GM20000 (cell line): ENCODE measurements around the gene NLRC3.

ENCODE experiments used
- DNase-seq: peaks from one replicate; pipeline ENCODE4 v3.0.0; 2012; ENCODE audit warnings: low spot score
- TF ChIP-seq, protein P1 (sequence below): IDR thresholded peaks from 2 replicates; pipeline ENCODE4 v1.5.1; 2012; ENCODE audit warnings: mild to moderate bottlenecking, control low read depth; ENCODE audit errors: extremely low read depth, missing control alignments

The NLRC3 gene

DNA sequence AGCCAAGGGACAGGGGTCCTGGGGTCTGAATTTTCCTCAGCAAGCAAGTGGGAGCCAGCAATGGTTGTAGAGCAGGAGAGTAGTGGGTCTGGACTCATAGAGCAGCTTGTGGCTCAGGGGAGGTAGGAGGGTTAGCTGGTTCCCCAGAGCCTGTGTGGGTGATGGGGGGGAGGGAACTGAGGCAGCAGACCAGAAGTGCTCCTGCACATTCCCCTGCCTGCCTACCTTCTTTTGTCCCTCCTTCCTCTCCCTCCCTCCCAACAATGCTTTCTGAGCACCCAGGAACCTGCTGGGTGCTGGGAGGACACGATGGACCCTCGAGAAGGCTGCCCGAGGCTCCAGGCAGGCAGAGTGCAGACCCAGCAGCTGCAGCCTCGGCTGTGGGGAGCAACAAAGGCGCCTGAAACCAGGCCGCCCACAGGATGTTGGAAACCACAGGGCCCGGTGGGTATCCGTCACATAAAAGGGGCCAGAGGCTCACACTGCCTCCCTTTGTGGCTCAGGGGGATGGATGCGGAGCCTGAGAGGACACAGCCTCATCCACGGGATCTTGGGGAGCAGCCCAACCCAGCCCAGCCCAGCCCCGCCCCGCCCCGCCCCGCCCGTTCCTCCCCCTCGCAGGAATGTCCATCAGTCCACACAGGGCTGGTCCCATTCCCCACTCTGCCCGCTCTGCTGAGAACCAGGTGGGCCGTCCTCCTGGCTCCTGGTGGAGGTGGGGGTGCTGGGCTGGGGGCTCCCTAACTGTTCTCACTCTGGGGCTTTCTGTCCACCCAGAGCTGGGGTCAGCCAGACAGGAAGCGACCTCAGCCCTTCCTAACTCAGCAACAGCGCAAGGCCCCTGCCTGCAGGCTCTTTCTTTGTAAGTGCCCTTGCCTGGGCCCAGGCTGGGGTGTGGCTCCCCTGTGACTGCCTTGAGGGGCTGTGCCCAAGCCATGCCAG, 1.7 kb upstream of the NLRC3 start:
- peak; percentile 80 for DNase-seq
- TF ChIP-seq, protein P1, sequence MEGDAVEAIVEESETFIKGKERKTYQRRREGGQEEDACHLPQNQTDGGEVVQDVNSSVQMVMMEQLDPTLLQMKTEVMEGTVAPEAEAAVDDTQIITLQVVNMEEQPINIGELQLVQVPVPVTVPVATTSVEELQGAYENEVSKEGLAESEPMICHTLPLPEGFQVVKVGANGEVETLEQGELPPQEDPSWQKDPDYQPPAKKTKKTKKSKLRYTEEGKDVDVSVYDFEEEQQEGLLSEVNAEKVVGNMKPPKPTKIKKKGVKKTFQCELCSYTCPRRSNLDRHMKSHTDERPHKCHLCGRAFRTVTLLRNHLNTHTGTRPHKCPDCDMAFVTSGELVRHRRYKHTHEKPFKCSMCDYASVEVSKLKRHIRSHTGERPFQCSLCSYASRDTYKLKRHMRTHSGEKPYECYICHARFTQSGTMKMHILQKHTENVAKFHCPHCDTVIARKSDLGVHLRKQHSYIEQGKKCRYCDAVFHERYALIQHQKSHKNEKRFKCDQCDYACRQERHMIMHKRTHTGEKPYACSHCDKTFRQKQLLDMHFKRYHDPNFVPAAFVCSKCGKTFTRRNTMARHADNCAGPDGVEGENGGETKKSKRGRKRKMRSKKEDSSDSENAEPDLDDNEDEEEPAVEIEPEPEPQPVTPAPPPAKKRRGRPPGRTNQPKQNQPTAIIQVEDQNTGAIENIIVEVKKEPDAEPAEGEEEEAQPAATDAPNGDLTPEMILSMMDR = no peak

DNA sequence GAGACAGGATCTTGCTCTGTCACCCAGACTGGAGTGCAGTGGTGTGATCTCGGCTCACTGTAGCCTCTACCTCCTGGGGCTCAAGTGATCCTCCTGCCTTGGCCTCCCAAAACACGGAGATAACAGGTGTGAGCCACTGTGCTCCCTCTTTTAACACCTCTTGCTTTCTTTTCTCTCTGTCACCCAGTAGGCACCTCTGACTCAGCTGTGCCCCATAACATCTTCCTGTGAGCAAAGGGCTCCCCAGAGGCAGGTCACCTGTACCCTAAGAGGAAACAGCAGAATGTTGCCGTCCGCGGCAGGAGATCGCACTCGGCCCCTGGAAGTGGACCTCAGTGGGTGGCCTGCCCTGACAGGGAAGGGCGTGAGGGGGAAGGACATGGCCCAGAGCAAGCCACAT, 918 bp upstream of the NLRC3 start:
- DNase-seq = no peak
- TF ChIP-seq, protein P1 = no peak

DNA sequence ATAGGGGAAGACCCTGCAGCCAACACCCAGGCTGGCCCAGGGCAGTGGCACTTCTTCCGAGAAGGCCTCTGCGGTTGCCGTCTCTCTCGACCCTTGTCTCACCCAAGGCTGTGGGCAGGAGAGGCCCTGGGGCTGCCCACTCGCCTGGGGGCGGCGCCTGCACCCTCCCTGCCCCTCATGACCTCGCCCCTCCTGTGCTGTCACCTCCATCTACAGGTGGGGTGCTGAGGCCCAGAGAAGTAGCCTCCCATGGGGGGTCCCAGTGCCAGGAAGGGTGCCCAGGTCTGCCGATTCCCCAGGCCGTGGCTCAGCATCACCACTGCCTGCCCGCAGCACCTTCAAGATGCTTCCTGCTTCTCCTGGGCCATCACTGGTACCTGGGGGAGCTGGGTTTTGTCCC, 992 bp downstream of the NLRC3 start:
- TF ChIP-seq, protein P1 = no peak
- no peak for DNase-seq

DNA sequence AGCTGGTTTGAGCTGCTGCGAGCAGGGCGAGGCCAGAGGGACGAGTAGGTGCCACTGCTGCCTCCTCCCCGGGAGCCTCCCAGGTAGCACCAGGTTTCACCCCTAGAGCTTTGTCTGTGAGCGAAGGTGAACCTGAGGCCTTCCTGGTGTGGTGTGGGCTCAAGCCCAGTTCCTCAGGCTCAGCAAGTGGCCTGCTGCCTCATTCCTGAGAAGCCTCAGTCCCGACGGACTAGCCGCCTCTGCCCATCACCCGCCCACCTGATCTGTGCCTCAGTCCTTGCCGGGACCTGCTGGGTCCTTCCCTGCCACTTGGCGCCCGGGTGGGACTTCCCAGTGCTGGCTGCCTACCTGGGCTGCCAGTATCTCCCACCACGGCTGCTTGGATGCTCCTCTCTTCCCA, 1.7 kb downstream of the NLRC3 start:
- no peak for DNase-seq
- TF ChIP-seq, protein P1 = no peak

DNA sequence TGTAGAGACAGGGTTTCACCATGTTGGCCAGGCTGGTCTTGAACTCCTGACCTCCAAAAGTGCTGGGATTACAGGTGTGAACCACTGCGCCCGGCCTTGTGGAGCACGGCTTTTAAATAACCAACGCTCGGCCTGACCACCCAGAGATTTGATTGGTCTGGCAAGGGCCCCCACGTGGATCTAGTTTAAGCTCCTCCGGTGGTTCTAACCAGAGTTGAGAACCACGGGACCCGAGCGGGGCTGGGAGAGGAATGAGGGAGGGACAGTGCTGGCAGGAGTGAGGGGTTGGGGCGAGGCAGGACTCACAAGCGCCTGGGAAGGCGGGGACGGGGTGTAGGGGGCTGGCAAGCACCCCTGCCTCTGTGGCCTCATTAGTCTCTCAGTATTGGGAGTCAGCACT, 3.0 kb downstream of the NLRC3 start:
- DNase-seq = no peak
- TF ChIP-seq, protein P1 = no peak

DNA sequence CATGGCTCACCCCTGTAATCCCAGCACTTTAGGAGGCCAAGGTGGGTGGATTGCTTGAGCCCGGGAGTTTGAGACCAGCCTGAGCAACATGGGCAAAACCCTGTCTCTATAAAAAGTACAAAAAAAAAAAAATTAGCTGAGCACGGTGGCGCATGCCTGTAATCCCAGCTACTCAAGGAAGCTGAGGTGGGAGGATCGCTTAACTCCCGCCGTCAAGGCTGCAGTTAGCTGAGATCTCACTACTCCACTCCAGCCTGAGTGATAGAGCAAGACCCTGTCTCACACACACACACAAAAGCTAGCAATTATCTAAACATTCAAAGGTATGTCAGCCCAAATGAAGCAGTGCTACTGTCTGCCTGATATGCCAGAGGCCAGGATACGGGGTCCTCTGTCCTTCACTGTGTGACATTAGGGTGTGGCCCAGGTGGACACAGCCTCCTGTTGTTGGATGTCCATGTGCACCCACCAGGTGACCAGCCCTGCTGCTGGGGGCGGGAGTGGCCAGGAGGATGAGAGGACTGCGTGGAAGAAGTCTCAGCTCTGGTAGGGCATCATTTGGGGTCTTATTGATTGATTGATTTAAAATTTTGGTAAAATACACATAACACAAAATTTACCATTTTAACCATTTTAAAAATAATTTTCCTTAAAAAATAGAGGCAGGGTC, 3.9 kb downstream of the NLRC3 start:
- DNase-seq = no peak
- TF ChIP-seq, protein P1 = no peak

DNA sequence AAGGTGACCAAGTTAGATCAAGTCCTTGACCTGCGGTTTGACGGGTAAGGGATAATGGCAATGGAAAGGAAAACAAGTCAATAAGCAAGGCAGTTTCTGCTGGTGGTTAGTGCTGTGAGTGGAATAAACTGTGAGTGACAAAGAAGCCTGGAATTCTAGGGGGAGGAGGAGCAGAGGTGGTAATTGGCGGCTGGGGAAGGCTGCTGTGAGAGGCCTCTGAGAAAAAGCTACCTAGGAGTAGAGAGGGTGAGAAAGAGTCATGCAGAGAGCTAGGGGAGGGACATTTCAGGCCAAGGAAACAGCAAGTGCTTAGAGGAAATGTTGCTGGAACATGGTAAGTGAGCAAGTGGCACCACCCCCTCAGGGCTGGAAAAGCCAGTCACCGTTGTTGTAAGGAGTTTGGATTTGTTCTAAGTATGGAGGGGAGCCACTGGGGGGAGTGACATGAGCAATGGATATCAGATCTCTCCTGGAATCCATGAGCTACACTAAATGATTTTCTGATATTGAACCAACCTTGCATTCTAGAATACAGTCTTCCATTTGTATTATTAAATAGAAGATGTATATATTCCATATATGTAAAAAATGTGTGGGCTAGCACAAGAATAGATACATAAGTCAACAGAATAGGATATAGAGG, 6.7 kb downstream of the NLRC3 start:
- no peak for DNase-seq
- TF ChIP-seq, protein P1 = no peak
